GM19351 (cell line): Measurements from ENCODE around the gene CCDC146.

ENCODE experiments used
- ATAC-seq: cut with Tn5 transposase; IDR thresholded peaks from one replicate; pipeline ENCODE4 v1.9.1; 2021; ENCODE audit warnings: mild to moderate bottlenecking, moderate library complexity; ENCODE audit not compliant: unreplicated experiment

The CCDC146 gene

DNA sequence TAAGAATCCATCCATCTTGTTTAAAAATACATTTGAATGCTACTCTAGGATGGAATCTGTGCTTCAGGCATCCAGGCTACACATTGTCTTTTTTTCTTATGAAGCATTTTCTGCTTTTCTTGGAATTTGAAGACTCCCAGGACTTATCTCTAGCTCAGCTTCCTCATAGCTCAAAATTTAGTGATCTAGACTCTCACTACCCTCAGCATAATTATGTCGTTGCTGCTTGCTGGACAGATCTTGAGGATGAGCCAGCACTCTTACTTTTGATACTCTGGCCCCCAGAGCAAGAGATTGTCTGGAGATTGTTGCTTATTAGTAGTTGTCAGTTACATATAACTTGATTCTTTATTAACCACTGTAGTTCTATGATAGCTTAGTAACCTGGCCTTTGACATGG lies 160.5 kb downstream of the CCDC146 start:
- no peak for ATAC-seq

DNA sequence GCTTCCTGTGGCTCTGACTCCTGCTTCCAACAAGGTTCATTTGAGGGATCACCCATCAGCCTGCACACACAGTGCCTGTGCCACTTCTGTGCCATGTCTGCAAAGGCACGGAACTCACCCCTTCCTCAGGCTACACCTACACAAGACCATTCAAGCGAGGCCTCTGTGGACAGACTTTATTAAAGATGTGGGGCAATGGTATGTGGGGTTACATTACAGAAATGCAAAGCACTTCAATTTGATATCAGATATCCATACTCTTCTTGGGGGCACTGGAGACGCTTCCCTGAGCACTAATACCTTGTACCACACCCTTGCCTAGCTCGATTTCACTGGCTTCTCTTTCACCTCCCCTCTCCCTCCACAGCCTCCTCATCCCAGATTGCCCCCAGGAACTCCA lies 161.6 kb downstream of the CCDC146 start:
- ATAC-seq, result no peak

DNA sequence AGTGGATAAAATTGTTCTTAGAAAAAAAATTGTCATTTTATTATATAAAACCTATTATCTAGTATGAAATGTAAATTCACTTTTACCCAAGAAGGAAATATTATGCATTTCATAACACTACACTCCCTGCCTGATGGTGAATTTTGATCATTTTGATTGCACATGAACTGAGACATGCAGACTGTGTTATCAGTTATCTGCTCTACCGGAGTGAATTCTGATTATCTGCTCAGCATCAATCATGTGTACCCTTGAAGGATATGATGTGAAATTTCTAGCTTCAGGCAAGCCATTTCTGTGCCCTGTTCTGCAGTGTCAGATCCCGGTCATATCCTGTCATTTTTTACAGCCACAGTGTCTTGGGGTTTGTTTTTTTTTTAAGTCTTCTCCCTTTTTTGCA lies 162.2 kb downstream of the CCDC146 start:
- ATAC-seq, result no peak

DNA sequence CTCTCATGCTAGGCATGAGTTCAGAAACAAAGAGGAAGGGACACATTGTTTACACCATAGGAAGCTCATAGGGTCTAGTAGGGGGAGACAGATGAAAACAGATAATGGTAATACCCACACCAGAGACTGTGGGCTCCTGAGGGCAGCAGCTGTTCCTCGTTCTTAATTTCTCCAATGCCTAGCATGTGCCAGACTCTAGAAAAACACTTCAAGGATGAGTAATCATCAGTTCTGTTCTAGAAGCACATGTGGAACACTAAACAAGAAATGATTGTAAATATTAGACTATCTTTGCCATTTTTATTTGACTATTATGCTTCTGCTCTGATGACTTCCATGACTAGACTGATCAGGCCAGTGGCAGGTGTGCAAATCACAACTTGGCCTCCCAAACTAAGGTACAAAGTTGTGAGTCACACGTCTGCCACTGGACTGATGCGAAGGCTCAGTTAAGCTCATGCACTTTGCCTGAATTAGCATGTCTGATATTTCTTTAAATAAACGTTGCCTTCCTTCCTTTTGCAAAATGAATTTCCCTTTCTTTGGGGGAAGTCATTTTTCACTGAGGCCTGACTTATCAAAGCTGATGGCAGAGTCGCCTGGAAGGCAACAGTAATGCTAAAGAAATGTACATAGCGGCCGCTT lies 166.4 kb downstream of the CCDC146 start:
- no peak for ATAC-seq

DNA sequence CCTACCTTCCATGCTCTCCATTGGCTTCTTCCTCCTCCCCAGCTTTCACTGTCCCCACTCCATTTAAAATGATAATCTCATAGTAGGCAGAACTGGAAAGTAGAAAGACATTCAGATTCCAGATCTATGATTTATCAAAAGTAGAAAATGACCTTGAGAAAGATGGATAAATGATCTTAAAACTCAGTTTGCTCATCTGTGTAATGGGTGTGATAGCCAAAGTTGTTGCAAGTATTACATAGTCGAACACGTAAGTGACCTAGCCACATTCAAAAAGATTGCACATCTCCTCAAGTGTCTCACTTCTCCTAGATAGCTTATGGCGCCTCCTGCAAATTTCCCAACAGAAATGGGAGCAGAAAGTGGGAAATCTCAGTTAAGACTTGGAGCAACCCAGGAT lies 167.0 kb downstream of the CCDC146 start:
- no peak for ATAC-seq

DNA sequence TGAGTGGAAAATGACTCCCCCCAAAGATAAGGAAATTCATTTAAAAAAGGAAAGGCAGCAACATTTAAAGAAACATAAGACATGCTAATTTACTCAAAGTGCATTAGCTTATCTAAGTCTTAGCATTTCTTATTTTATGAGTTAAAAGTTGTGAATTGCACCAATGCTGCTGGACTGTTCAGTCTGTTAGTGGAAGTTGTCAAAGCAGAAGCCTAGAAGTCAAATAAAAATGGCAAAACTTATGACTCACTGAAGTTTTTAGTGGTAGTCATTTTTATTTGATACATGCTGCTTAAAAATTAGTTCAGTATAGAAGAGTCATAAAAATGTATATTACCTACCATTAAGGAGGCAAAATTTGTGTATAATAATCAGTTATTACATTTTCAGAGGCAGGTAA lies 168.0 kb downstream of the CCDC146 start:
- no peak for ATAC-seq

DNA sequence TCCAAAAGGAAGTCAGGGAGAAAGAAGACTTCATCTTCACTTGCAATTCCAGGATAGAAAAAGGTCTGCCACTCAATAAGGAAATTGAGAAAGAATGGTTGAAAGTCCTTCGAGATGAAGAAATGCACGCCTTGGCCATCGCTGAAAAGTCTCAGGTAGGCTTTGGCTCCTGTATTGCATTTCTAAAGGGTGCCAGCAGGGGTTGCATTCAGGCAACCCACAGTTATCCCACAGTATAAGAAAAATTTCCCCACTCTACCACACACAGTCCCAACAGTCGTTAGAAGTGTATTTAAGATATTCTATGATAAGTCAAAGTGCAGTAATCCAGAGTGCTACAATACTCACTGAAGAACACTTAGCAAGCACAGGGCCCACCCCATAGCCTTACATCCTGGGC lies 170.6 kb downstream of the CCDC146 start:
- no peak for ATAC-seq

DNA sequence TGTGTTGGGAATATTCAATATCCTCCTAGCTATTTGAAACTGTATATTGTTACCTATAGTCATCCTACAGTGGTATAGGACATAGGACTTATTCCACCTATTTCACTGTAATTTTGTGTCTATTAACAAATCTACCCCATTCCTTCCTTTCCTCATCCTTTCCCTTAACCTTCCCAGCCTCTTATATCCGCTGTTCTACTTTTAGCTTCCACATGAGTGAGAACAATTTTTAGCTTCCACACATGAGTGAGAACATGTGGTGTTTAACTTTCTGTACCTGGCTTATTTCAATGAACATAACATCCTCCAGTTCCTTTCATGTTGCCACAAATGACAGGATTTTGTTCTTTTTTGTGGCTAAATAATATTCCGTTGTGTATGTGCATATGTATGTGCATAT lies 173.1 kb downstream of the CCDC146 start:
- ATAC-seq, result no peak

DNA sequence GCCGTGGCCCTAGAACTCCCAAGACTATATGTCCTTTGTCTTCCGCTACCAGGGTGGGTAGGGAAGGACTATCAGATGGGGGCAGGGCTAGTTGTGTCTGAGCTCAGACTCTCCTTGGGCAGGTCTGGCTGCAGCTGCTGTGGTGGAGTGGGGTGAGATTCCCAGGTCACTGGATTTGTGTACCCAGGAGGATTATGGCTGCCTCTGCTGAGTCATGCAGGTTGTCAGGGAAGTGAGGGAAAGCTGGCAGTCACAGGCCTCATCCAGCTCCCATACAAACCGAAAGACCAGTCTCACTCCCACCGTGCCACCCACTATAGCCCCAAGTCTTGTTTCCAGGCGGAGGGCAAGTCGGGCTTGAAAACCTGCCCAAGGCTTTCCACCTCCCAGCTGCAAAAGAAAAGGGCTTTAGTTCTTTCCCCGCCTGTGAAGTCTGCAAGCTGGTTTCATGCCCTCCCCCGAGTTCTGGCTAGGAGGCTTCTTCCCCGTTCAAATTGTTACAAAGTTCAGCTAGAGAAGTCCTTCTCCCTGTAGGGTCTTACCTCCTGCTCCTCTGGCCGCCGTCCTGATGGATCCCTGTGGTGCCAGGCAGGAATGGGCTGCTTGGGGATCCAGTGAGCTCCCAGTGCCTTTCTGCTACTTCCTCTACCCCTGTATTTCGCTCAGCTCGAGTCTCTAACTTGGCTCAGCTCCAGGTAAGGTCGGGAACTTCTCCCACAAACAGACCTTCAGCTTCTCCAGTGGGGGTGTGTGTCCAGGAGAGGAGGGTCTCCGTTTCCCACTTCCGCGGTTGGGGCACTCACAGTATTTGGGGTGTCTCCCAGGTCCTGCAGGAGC lies 184.0 kb downstream of the CCDC146 start:
- ATAC-seq, result no peak

DNA sequence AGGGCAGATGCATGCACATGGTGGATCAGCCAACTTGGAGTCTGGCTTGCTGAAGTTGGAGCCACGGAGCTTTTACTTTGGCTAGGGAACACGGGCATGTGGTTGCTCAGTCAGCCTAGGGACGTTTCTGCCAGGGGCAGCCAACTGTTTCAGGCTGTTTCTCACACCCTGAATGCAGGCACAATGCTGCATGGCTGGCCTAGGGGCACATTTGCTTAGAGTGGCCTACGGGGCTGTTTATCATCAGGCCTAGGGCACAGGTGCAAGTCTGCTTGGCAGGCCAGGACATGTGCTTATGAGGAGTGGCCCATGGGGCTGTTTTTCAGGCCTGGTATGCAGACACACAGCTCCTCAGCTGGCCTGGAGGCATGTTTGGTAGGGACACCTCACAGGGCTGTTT lies 186.4 kb downstream of the CCDC146 start:
- ATAC-seq, result no peak

DNA sequence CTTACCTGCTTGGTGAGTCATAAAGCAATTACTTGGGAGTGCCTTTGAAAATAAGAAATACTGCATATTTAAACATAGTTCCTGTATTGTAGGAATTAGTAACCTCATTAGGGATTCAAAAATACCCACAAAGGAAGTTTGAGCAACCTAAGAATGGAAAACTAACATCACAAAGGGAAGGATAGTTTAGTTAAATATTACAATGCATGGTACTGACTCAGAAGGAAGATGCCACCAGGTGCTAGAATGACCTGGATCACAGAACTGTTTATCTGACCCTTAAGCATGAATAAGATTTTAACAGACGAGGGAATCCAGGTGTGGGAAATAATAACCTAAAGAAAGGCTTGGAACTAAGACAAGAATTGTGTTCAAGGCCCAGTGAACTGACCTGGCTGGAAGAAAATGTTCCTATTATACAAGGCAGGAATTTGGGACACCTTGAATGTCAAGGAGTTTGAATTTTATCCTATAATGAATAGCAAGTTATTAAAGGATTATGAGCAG lies 187.4 kb downstream of the CCDC146 start:
- ATAC-seq, result no peak

DNA sequence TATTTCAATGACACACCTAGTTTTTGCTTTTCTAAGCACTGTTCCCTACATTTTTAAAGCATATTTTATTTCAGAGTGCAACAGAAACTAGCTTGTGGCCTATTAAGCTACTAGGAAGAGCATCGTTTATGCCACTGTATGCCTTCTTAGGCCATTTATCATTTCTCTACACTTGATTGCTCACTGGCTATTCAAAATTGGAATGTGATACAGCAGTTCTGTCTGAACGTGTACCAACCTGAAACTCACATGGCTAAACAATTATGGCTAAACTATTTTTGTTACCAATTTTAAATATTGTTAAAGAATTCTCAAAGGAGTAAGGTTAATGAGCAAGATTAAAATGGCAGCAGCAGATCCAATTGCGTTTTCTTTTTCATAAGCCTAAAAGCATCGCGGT lies 188.6 kb downstream of the CCDC146 start:
- ATAC-seq, result no peak

DNA sequence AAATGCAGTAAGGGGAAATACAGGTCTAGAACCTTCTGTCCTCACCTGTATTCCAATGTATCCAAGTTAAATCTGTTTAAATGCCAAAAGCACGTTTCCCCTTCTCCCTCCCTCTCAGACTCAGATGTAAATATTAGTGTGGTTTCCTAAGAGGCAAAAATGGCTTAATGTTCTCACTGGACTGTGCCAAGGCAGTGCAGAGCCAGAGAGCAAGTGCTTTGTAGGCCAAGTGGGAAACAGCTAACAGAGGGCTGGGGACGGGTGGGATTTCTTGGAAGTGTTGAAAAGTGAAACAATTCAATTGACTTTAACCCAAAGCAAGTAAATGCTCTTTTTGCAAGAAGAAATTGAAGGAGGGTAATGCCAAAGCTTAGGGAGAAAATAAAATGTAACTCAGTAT lies 190.7 kb downstream of the CCDC146 start:
- no peak for ATAC-seq

DNA sequence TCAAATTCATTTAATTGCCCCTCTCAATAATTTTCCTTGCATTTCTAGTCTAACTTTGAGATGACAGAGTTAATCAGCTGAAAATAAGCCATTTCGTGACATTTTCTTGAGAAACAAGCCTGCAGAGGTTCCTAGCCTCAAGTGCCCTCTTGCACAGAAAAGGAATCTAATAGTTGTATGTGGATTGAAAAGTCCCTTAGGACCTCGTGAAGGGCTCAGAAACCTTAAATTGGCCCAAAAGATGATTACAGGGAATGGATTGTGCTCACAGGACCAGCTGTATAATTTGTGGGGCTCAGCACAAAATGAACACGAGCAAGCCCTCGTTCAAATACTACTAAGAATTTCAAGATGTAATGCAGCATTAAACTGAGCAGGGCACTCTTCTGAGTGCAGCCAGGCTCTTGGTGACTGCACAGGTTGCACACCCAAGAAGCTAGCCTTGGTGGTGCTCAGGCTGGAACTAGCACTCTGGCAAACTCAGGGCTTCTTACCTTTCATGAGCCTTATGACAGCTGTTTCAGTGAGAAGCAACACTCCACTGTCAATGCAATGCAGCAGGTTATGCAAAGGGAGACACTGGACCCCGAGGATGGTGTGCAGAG lies 191.6 kb downstream of the CCDC146 start:
- ATAC-seq, result no peak

DNA sequence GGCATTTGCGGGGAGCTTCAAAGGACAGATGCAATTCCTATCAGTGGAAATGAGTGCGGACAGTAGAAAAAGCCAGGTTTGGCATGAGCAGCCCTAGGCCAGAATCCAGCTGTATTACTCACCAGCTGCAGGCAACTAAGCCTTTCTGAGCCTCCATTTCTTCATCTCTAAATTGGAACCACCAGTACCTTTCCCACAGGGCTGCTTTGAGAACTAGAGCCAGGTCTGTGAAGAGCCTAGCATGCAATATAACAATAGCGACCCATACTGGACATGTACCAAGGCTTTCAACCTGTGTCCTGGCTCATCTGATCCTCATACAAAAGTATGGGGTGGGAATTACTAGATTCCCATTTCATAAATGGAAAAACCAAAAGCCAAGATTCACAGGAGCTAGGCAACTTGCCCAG lies 192.8 kb downstream of the CCDC146 start:
- ATAC-seq, result no peak

DNA sequence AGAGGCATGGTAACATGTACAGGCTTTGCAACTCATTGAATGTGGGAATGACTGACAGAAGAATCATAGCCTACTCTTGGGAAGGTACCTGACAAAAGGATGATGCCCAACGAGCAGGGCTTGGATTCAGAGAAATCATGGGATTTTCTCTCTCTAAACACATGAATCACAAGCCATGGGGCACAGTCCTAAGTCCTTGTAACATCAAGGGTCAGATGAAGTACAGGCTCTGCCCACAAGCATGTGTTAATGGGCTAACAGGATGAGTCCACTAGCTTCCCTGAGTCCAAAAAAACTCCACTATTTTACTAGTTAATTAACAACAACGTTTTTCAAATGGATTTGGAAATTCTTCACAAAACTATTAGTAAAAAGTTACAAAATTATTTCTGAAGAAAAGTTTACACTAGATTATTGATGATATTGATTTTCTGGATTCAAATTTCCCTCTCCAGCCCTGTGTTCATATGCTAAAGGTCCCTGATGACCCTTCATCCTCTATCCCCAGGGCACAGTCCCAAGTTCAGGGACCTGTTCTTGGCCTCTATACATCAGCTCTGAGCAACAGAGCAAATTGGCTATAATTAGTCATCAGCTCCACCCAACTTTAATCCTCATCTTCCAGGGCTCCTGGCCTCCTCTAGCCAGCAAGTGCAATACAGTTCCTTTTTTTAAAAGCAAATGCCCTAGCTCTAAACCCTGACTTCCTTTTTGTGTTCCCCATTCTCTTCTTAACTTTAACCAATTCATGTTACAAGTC lies 194.0 kb downstream of the CCDC146 start:
- ATAC-seq, result no peak

DNA sequence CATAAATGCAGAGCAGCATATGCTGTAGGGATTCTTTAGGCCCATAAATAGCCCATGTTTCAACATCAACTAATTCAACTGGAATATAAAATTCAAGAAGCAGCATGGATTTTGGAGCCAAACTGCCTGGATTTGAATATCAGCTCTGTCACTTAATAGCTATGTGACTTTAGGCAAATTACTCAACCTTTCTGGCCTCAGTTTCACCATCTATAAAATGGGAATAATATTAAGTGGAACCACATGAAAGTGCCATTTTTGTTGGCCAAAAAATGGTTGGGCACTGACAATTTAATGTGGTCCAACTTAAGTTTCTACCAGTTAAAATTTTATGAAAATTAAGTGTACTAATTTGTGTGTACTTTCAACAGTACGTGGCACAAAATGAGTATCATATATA lies 195.6 kb downstream of the CCDC146 start:
- no peak for ATAC-seq

DNA sequence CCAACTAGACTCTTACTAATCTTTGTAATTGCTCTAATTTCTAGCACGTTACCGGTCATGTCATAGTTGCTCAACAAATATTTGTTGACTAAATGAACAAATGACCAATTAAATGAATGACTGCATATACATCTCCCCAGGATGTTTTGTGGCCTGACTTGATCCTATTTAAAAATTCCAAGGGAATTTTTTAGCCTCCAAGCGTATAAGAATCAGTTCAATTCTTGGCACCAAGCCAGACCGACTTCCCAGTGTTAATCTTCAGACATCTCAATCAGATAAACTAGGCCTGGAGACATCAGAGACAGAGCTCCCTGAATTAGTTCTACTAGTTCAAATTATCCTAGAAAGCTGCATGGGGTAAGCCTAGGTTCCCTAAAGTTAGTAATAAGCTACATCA lies 197.7 kb downstream of the CCDC146 start:
- ATAC-seq, result no peak

DNA sequence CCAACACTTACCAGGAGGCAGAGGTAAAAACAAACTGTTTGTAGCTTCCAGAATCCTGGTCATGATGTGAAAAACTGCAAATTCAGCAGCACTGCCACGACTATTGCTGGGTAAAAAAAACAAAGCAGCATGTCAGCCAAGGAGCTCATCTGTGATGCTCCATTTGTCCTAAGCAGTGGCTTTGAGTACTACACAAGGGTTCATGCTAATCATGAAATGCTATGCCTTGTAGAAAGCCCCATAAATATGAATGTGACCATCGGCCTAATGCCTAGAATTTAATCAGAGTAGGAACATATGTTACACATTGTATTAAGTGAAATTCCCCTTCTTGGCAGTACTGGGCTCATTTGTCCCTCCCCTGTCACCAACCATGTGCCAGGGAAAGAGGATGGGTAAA lies 198.3 kb downstream of the CCDC146 start:
- no peak for ATAC-seq

DNA sequence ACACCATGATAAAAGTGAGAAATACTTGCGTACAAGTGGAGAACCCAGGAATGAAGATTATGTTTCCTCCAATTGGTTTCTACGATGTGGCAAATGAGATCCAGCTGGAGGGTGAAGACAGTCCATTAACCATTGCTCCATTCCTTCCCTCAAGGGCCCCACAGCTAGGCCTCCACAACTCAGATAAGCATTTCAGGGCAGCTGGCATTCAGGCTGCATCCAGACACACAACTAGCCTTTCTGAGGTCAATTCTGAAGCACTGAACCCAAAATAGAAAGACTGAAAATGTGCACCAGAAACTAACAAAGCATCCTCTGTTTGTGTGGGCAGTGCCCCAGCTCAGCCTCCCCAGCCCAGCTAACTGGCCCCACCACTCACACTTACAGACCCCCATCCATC lies 198.9 kb downstream of the CCDC146 start:
- no peak for ATAC-seq

DNA sequence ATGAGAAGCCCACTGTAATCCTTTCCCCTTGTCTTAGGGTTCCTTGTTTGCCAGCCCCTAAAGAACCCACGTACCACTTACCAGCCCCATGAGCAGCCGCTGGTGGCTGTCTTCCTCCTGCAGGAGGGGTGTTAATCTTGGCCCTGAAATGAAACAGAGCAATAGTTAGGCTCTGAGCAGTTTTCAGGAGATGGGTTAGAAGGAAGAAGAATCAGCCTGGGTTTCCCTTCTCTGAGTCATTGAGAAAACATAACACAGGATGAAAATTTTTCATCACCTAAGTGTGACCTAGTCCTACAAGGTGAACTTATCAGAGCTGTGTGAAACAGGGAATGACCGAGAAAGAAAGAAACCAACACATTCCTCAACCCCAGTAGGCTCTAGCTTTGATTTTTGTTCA lies 203.7 kb downstream of the CCDC146 start:
- no peak for ATAC-seq
